Left kidney (tissue), 2 donors: ENCODE measurements around the gene PRSS56. TPM values are rescaled to one million over a fixed set of nuclear protein-coding genes. Genes with fewer than 3 reads are reported as not detected.
A peak's percentile ranks its signal among the peaks of the same experiment; 100 is the strongest.
"Not testable (repeated sequence)": the region's sequence is repeated elsewhere in the genome, so short reads cannot be mapped to it uniquely, and the experiment has no call there.

Experiments
- DNase-seq: peaks from one replicate; pipeline ENCODE4 v3.0.0-alpha.2; 2013
- polyA plus RNA-seq: library from polyadenylated mRNA; unstranded; fragments of 120-200 nt; gene quantifications from one replicate; pipeline ENCODE4 v1.2.1, GENCODE V29; 2013; ENCODE audit not compliant: insufficient read length

PRSS56 gene
- polyA plus RNA-seq, 1 donor: not detected

DNA sequence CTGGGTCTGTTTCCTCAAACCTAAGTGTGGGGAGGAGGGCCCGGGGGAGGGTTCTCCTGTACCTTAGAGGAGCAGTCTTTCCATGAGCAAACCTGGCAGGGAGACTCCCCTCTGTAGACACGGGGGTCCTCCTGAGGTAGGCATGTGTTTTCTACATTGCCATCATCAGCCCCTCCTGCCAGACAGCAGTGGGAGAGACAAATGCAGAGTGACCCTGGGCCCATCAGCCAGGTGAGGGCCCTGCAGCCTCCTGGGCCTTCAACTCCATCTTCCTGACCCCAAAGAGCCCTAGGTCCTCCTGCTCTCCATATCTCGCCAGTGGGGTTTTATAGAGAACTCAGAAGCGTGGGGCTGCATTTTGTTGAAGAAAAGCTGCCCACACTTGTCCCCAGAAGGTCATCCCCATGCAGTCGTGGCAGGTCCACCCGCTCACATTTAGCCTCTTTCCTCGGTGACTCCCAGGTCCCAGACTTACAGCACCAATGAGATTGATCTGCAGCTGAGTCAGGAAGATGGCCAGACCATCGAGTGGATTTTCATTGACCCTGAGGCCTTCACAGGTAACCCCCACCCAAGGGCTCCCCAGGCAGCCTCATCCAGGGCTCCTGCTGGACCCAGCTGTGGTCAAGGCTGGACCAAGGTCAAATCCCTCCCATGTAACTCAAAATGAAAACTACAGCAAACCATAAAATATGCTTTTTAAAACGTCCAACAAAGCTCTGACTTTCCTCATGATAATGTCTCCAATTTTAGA is 21.9 kb downstream of the PRSS56 start:
- DNase-seq: no peak

DNA sequence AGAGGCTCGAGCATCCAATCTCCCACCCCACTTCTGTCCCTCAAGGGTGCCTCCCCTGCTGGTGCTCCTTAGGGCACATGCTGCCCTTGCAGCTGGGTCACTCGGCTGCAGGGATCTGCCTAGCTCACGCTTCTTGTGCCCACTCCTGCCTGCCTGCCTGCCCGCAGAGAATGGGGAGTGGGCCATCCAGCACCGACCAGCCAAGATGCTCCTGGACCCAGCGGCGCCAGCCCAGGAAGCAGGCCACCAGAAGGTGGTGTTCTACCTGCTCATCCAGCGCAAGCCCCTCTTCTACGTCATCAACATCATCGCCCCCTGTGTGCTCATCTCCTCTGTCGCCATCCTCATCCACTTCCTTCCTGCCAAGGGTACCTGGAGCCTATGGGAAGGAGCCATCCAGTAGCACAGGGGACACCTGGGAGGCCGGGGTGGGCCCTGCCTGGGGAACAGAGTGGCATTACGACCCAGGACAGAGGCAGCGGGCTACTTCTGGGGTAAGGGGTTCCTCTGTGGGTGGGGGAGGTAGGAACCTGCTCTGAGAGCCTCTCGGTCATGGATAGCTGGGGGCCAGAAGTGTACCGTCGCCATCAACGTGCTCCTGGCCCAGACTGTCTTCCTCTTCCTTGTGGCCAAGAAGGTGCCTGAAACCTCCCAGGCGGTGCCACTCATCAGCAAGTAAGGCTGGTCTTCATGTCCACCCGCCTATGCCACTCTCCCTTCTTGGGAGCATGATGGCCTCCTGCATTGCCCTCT is 22.7 kb downstream of the PRSS56 start:
- DNase-seq: no peak

DNA sequence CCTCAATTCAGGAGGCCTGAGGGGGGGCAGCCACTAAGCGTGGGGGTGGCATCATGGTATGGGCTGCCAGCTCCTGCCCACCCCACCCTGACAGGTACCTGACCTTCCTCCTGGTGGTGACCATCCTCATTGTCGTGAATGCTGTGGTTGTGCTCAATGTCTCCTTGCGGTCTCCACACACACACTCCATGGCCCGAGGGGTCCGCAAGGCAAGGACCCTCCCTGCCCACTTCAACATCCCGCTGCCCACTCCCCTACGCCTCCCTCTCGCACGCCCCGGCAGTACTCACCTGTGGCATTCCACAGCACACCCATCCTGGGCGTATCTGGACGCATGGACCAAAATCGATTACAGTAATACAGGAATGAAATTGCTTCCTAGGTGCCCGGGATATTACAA is 23.3 kb downstream of the PRSS56 start:
- DNase-seq: no peak

DNA sequence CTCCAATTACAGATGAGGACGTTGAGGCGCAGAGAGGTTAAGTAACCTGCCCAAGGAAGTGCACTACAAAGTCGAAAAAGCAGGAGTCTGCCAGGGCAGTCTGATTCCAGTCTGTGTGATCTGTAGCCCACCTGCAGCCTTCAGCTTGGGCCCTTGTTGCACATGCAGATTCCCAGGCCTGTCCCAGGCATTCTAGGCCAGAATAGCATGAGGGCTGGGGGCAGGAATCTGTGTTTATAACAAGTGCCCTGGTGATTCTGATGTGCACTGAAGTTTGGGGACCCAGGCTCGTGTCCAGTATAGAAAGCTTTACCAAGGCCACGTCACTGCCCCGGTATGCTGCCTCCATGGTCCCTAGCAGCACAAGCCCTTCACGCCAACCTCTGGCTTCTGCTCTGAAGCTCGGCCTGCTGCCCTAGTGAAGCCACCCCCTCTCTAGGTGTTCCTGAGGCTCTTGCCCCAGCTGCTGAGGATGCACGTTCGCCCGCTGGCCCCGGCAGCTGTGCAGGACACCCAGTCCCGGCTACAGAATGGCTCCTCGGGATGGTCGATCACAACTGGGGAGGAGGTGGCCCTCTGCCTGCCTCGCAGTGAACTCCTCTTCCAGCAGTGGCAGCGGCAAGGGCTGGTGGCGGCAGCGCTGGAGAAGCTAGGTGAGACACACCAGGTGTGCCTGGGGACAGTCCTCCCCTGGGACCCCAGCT is 23.9 kb downstream of the PRSS56 start:
- DNase-seq: no peak

DNA sequence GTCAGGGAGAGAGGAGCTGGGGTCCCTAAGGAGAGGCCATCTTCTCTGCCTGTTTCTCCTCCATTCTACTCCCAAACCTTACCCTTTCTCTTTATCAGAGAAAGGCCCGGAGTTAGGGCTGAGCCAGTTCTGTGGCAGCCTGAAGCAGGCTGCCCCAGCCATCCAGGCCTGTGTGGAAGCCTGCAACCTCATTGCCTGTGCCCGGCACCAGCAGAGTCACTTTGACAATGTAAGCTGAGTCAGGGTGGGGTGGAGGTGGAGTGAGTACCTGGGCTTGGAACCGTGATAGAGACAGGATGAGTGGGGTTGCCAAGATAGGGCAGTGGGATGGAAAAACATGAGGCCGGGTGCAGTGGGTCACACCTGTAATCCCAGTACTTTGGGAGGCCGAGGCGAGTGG is 24.5 kb downstream of the PRSS56 start:
- no peak for DNase-seq

DNA sequence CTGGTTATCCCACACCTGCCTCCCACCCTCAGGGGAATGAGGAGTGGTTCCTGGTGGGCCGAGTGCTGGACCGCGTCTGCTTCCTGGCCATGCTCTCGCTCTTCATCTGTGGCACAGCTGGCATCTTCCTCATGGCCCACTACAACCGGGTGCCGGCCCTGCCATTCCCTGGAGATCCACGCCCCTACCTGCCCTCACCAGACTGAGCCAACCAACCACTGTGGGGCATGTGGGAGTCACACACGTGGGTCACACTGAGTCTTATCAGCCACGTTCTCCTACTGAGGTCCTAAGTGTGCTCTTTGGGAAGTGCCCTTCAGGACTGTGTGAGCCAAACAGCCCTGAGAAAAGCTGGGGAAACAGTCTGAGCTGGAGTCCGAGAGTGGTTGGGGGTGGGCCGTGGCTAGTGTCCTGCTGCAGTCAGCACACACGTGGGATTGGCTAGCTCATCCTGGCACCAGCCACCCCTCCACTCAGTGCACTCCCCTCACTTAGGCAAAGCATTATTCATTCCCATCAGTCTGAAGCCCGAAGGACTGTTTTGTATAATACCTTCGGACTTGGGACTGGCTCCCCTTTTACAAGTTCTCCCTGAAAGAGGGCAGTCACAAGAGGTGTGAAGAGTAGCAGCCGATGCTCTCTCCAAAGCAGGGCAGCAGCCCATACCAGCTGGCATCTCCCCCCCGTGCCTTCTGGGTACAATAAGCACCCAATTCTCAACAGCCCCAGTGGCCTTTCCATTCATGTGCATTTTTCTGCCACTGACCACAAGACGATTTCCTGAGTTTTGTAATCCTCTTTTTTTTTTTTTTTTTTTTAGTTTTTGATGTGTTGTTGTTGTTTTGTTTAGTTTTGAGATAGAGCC is 25.6 kb downstream of the PRSS56 start:
- DNase-seq: no peak

DNA sequence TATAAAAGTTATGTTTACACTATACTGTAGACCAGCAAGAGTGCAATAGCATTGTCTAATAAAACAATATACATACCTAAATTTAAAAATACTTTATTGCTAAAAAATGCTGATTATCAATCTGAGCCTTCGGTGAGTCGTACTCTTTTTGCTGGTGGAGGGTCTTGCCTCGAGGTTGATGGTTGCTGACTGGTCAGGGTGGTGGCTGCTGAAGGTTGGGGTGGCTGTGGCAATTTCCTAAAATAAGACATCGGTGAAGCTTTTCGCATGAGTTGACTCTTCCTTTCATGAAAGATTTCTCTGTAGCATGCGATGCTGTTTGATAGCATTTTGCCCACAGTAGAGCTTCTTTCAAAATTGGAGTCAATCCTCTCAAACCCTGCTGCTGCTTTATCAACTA is 27.8 kb downstream of the PRSS56 start:
- DNase-seq: no peak

DNA sequence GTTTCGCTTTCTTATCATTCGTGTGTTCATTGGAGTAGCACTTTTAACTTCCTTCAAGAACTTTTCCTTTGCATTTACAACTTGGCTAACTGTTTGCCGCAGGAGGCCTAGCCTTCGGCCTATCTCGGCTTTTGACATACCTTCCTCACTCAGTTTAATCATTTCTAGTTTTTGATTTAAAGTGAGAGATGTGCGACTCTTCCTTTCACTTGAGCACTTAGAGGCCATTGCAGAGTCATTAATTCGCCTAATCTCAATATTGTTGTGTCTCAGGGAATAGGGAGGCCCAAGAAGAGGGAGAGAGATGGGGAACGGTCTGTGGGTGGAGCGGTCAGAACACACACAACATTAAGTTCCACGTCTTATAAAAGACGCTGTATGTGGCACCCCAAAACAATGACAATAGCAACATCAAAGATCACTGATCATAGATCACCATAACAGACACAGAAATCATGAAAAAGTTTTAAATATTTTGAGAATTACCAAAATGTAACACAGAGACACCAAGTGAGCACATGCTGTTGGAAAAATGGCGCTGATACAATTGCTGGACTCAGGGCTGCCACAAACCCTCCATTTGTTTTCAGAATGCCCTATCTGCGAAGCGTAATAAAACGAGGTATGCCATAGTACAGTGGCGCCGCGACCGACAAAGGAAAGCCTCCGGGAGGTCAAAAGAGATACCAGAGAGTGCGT is 29.6 kb downstream of the PRSS56 start:
- no peak for DNase-seq

DNA sequence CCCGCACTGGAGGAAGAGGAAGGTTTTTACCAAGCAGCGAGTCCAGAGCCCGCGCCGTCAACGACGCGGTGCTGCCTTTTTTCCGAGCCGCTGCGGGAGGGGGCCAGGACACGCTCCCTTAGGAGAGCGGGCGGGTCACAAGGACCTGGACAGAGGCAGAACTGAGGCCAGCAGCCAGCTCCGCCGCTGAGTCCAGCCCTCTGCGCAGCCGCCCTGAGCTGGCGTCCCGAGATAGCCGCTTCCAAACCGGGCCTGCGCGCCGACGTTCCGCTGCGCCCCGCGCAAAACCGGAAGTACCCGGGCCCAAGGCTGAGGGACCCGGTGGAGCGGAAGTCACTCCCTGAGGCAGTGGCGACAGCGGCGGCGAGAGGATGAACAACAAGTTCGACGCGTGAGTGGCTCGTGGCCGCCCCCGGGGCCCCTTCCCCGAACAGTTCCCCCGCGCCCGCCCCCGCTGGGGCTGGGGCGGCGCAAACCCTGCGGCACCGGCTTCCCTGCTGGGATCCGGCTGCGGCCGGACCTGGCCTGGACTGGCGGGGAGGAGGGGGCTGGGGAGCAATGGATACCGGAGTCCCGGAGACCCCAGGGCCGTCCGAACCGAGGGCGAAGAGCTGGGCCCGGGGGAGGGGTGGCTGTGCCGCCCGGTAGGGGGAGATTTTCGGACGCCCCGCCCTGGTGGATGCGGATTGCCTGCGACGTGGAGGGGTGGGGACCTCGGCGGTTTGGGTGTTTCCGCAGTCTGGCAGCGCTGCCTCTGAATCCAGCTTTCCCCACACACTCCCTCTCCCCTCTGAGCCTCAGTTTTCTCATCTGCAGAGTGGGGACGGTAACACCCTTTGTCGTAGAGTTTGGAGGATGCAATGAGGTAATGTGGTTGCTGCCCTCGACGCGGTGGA is 30.4 kb downstream of the PRSS56 start, which contains the start of the genes EIF4E2 and TIGD1:
Gene EIF4E2, plus strand, starts transcription at position 336 of the 896 bp plus-strand sequence. Its CDS starts 36 bp downstream, at position 372.
Gene TIGD1, minus strand, starts transcription at position 204 of the 896 bp plus-strand sequence. CDS start 675 bp downstream, outside the sequence.
- peak; percentile 94 for DNase-seq

DNA sequence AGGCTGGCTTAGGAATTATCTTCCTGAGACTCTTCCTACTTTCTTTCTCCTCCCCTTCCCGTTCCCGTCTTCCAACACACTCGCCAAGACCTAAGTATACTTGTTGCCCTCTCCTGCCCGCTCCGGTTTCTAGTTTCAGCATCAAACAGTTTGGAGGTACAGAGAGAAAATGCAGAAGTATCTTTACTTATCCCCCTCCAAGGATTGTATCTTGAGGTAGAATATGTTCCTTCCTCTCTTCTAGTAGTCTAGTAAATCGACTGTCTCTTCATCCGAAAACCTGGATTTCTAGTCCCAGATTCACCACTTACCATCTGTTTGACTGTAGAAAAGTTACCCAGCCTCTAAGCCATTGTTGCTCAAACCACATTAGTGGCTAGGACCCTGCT is 31.1 kb downstream of the PRSS56 start:
- DNase-seq: no peak

DNA sequence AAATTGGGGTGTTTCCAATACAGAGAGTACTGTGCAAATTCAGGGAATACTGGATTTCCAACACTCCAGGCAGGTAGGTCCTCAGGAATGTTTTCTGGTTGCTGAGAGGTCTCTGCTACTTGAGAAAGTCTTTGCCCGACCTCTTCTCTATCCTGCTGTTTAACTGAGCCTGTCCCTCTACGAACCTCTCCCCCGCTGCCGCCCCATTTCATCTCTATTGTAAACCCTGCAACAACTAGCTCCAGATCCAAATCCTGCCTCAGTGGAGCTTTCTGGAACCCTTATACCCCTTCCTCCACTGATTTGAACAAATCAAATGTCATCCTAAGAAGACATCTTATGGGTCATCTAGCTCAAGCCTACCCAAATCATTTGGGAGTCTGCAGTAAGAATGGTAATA is 31.6 kb downstream of the PRSS56 start:
- no peak for DNase-seq

DNA sequence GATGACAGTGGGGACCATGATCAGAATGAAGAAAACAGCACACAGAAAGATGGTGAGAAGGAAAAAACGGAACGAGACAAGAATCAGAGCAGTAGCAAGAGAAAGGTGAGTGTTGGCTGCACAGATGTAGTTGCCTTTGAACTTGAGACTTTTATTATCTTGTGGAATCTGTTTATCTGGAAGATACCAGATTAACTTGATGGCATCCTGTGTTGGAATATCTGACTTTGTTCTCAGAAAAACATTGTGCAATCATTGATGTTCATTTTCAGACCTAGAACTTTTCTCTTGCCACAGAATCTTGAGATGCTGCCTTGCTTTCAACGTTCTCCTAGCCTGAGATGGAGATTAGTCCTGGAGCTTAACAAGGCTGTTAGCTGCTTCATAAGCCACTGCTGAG is 36.2 kb downstream of the PRSS56 start:
- no peak for DNase-seq

DNA sequence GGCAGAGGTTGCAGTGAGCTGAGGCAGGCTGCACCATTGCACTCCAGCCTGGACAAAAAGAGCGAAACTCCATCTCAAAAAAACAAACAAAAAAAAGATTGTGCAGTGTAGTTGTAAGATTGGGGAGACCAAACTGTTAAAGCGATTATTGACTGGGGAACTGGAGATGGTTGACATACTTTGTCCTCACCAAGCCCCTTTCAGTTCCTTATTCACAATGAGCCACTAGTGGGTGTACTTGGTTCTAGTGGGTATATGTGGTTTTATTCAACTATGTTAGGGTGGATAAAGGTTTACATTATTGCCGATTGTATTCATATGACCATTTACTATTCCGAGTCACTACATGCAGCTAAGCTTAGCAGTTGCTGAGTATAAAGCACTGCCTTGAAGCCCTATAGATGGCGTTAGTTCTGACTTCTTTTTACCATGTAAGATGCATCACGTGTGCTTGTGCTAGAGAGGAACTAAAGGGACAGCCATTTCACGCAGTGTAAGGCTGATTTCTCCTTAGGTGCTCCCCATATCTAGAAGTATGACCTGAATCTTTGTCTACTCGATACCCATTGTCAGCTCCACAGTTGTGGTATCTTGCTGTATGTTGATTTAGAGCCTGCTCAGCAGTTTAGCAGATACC is 42.4 kb downstream of the PRSS56 start:
- no peak for DNase-seq

DNA sequence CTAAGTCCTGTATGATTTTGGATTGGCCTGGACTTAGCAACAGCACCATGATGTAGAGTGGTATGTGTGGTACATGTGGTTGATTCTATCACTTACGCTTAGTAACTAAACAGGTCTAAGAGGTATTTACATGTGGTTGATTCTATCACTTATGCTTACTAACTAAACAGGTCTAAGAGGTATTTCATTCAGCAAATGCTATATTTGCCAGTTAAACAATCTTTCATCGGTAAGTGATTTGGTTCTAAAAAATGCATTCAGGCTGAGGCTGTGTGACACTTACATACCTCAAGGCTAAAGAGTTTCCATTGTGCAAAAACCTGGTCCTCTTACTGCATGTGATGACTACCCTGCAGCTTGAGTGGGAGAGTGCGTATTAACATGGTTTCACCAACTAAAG is 43.4 kb downstream of the PRSS56 start:
- DNase-seq: no peak

DNA sequence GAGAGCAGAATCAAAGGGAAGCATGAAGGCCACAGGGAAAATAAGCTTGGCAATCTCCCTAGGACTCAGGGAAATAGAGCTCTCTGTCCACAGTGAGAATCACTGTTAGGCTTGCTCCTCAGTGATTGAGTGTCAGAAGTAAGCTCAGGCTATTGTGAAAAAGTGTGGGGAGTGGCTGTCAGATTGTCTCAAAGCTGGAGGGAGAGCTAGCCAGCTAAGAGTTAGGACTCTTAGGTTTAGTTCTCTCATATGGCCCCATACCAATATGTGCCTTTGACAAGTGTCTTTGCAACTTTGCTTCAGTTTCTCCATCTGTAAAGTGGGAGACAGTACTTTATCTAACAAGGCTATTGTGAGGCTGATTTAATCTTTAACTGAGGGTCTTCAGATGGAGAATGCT is 47.5 kb downstream of the PRSS56 start:
- no peak for DNase-seq

DNA sequence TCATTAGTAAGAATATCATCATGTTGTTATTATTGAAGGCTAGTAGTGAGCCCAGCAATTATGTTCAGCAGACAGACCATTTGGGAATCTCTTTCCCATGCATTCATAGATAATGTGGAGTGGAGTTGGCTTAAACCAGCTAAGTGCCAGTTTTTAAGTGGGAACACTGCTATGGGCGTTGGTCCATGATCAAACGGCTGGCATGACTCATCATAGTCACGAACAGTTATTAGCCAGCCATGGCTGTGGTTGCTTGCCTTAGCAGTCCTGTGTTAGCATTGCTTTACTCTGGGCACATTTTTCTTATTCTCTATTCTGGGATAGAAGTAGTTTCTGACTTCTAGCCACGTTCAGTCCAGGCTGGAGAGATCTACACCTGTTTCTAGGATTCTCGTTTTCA is 48.0 kb downstream of the PRSS56 start:
- DNase-seq: no peak

DNA sequence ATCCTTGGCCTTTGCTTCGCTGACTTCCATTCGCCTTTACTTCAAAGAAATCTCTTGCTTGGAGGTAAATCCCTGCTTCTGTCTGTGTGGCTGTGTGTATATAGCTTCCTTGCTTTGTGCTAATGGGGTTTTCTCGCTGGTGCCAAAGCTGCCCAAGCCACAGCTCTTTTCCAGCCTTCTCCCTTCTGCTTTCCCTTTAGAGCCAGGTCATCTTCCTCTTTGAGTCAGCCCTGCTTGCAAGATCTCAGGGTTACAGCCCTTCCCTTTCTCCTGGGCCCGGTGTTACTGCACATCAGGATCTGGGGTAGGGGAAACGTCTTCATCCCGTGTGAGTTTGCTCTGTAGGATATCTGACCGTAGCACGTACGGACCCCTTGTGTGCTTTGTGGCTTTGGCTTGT is 49.4 kb downstream of the PRSS56 start:
- DNase-seq: no peak

DNA sequence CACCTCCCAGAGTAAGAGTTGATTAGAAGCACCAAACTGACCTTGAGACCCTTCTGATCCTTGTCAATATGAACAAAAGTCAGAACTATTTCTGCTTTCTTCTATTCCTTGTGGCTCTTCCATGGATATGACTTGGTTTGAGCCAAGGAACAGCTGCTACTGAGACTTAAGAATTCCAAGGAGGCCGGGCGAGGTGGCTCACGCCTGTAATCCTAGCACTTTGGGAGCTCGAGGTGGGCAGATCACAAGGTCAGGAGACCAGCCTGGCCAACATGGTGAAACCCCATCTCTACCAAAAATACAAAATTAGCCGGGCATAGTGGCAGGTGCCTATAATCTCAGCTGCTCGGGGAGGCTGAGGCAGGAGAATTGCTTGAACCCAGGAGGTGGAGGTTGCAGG is 50.3 kb downstream of the PRSS56 start:
- DNase-seq: not testable (repeated sequence)

DNA sequence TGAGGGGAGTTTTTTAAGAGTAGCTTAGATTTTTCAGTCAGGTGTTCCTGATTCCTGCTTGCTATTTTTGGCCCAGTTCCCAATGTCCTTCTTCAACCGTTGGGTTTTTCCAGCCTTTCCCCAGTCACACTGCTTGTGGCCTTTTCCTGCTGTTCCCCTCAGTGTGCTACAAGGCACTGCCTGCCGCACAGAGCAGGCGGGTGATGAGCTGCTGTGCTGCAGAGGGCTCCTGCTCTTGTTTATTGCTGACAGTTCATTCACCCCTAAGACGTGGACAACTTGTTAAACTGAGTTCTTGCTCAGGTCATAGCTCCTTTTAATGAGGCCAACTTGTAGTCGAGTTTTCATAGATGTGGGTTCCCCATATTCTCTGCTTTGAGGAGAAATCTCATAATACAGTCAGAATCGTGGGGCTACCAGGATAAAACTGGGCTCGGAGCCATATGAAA is 50.9 kb downstream of the PRSS56 start:
- DNase-seq: no peak

DNA sequence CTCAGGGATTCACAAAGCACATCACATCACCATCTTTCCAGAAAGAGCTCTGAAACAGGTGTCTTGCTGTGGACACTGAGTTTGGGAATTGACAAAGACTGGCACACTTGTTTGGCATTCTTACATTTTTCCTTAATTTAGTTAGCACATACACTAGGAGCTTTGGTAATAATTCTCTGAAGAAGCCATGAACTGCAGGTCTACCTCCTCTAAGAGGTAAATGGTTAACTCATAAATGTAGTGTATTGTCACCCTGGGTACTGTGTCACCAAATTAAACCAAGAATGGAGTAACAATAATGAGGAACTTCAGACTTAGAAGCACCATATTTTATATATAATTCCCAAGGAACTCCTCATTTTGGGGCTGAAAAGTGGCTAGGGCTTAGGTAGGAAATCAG is 52.9 kb downstream of the PRSS56 start:
- DNase-seq: no peak
